ENCODE measurements around the gene DNAJC5G. TPM values are rescaled to one million over a fixed set of nuclear protein-coding genes. Genes with fewer than 3 reads are reported as not detected.

Gene DNAJC5G
- total and polyA plus RNA-seq, 9 of the 15 experiments (the other 6 are each of a cell fraction or from before 2014, with no cell fraction given): not detected

DNA sequence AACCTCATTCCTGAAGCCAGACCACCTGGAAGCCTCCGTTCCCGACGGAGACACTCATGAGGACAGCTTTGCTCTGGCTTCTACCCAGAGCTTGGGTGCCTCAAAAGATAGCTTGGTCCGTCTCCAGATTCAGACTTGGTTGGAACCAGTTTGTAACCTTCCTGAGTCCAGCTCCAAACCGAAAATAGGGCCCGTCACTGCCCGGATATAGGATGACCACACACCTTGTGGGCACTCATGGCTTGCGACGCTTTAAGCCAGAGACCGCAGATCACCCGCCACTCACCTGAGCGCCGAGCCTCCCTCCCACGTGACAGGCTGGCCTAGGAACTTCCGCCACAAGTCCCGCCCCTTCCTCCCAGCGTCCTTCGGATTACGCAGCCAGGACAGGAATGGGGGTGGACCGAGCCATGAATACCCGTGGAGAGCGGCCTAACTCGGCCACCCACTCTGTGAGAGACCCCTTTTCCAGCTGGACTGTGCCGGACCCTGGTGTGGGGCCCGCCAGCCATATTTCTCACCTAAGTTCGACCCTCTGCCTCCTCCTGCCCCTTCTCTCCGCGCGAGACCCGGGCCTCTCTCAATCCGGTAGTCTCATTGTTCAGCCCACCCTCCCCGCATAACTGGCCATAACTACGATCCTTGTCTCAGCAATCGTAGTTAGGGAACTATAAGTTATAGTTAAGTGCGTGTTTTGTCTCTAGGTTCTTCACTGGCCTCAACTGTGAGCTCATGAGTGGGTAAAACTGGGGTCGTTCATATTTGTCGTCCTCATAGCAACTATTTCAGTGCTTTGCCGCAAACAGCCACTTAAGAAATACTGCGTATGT lies 47.7 kb downstream of the DNAJC5G start, which contains the start of gene MPV17 (continued):
- TF ChIP-seq, protein P1, sequence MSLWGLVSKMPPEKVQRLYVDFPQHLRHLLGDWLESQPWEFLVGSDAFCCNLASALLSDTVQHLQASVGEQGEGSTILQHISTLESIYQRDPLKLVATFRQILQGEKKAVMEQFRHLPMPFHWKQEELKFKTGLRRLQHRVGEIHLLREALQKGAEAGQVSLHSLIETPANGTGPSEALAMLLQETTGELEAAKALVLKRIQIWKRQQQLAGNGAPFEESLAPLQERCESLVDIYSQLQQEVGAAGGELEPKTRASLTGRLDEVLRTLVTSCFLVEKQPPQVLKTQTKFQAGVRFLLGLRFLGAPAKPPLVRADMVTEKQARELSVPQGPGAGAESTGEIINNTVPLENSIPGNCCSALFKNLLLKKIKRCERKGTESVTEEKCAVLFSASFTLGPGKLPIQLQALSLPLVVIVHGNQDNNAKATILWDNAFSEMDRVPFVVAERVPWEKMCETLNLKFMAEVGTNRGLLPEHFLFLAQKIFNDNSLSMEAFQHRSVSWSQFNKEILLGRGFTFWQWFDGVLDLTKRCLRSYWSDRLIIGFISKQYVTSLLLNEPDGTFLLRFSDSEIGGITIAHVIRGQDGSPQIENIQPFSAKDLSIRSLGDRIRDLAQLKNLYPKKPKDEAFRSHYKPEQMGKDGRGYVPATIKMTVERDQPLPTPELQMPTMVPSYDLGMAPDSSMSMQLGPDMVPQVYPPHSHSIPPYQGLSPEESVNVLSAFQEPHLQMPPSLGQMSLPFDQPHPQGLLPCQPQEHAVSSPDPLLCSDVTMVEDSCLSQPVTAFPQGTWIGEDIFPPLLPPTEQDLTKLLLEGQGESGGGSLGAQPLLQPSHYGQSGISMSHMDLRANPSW (CRISPR knock-in tag; IDR thresholded peaks at IDR 0.05): no peak
- TF ChIP-seq ZNF253 (CRISPR knock-in tag; conservative IDR thresholded peaks at IDR 0.05): no peak
- TF ChIP-seq, protein P2, sequence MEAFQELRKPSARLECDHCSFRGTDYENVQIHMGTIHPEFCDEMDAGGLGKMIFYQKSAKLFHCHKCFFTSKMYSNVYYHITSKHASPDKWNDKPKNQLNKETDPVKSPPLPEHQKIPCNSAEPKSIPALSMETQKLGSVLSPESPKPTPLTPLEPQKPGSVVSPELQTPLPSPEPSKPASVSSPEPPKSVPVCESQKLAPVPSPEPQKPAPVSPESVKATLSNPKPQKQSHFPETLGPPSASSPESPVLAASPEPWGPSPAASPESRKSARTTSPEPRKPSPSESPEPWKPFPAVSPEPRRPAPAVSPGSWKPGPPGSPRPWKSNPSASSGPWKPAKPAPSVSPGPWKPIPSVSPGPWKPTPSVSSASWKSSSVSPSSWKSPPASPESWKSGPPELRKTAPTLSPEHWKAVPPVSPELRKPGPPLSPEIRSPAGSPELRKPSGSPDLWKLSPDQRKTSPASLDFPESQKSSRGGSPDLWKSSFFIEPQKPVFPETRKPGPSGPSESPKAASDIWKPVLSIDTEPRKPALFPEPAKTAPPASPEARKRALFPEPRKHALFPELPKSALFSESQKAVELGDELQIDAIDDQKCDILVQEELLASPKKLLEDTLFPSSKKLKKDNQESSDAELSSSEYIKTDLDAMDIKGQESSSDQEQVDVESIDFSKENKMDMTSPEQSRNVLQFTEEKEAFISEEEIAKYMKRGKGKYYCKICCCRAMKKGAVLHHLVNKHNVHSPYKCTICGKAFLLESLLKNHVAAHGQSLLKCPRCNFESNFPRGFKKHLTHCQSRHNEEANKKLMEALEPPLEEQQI (IDR thresholded peaks at IDR 0.05): no peak
- peak; percentile 81 for TF ChIP-seq ESRRA (IDR thresholded peaks at IDR 0.05; ENCODE audit: borderline replicate concordance, low read depth)
- no peak for TF ChIP-seq ZBED1 (IDR thresholded peaks at IDR 0.05)
- TF ChIP-seq CHCHD3 (CRISPR knock-in tag; IDR thresholded peaks at IDR 0.05): no peak
- peak; percentile 98 for TF ChIP-seq ZFX (CRISPR knock-in tag; IDR thresholded peaks at IDR 0.05)
- TF ChIP-seq, protein P3, sequence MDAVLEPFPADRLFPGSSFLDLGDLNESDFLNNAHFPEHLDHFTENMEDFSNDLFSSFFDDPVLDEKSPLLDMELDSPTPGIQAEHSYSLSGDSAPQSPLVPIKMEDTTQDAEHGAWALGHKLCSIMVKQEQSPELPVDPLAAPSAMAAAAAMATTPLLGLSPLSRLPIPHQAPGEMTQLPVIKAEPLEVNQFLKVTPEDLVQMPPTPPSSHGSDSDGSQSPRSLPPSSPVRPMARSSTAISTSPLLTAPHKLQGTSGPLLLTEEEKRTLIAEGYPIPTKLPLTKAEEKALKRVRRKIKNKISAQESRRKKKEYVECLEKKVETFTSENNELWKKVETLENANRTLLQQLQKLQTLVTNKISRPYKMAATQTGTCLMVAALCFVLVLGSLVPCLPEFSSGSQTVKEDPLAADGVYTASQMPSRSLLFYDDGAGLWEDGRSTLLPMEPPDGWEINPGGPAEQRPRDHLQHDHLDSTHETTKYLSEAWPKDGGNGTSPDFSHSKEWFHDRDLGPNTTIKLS (IDR thresholded peaks at IDR 0.05; ENCODE audit: borderline replicate concordance, low read depth): peak; percentile 63; the same call in 1 of the 2 replicates
- TF ChIP-seq POLR2G (IDR thresholded peaks at IDR 0.05; ENCODE audit: low read depth, low read length): peak; percentile 92
- TF ChIP-seq, protein P4, sequence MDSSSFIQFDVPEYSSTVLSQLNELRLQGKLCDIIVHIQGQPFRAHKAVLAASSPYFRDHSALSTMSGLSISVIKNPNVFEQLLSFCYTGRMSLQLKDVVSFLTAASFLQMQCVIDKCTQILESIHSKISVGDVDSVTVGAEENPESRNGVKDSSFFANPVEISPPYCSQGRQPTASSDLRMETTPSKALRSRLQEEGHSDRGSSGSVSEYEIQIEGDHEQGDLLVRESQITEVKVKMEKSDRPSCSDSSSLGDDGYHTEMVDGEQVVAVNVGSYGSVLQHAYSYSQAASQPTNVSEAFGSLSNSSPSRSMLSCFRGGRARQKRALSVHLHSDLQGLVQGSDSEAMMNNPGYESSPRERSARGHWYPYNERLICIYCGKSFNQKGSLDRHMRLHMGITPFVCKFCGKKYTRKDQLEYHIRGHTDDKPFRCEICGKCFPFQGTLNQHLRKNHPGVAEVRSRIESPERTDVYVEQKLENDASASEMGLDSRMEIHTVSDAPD (CRISPR knock-in tag; IDR thresholded peaks at IDR 0.05): no peak
- TF ChIP-seq JUND (IDR thresholded peaks at IDR 0.05; ENCODE audit: borderline replicate concordance, low read depth, low read length): peak; percentile 57; the same call in 1 of the 2 replicates
- no peak; the same call in 2 of the 3 replicates for TF ChIP-seq JUND (tag; IDR thresholded peaks at IDR 0.05; ENCODE audit: borderline replicate concordance, low read depth, low read length)
- TF ChIP-seq, protein P5, sequence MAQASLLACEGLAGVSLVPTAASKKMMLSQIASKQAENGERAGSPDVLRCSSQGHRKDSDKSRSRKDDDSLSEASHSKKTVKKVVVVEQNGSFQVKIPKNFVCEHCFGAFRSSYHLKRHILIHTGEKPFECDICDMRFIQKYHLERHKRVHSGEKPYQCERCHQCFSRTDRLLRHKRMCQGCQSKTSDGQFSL (CRISPR knock-in tag; IDR thresholded peaks at IDR 0.05): peak; percentile 83; the same call in 1 of the 2 replicates
- TF ChIP-seq, protein P5 (tag; IDR thresholded peaks at IDR 0.05): 0 out of 4 replicates have a peak, but pooled peaks of 1 of the 2 experiments have one; percentile 47

All from K562 (cell line).